DMS79 (cell line): ENCODE measurements around the gene PPL.
"Not testable (repeated sequence)": the region's sequence is repeated elsewhere in the genome, so short reads cannot be mapped to it uniquely, and the experiment has no call there.

Source experiments
- DNase-seq: peaks from one replicate; lab custom pipeline; 2025; lab: John Stamatoyannopoulos, UW

PPL gene

DNA sequence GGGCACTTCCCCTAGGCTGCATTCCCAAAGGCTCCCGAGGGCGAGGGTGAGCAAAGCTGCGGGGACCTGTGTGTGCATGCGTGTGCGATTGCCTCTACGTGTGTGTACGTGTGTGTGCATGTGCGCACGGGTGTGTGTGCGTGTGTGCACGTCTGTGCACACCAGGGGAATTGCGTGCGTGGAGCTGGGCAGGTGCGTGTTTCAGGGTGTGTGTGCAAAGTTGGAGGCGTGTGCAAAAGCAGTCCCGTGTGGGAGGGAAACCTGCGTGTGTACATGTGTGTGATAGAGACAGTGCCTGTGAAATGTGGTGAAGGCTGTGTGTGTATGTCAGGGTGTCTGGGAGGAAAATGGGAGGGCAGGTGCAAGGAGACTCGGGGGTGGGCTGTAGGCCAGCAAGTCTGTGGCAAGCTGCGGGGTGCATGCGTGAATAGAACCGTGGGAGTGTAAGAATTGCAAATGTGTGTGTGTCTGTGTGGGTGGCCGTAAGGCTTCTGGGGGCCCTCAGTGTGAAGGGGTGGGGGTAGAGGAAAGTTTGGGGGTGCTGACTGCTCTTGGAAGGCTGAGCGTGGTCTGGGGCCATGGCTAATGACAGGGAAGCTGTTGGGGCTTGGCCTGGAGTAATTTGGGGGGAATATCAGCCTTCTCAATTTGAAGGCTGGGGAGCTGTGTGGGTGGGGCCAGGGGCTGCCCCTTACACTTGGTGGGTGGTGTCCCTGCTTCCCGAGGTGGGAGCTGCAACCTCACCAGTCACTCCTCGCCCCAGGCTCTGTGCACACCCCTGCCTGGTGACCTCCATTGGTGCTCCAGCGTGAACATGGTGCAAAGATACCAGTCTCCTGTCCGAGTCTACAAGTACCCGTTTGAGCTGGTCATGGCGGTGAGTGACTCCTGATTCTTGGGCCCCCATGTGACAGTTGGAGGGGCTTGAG, 21.8 kb upstream of the PPL start:
- no peak for DNase-seq

DNA sequence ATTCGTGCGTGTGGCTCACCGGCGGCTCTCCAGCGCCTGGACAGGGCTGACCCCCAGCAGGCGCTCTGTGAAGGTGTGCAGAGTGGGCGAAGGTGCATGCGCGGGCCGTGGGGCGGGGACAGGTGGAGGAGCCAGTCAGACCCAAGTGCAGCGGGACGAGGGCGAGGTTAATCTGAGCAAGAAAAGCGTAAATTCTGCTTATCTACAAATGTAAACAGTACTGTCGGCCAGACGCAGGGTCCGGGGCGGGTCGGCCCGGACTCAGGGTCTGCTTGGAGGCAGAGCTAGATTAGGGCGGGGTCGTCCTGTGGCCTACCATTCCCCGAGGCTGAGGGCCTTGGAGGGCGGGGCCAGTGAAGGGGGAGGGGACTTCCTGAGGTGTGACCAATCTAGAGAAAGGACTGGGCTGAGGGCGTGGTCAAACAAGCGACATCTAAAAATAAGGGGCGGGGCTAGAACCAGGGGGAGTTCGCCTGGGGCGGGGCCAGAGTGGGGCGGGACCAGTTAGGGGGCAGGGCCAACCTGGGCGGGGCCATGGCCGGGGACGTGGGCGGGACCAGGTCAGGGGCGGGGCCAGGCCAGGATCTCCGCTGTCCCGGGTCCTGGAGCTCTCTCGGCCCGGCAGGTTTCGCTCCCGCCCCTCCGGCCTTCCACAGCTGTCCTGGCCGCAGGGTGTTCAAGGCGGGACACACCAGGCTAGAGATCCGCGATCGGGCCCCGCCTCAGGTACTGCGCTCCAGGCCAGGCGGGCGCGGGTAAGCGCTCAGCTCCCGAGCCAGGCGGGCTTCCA, 21.0 kb upstream of the PPL start, which contains the start of gene SEC14L5:
TSS of gene SEC14L5 (plus strand) at position 611 of the 790 bp plus-strand sequence. CDS start 994 bp downstream, outside the sequence.
- peak; percentile 97 for DNase-seq

DNA sequence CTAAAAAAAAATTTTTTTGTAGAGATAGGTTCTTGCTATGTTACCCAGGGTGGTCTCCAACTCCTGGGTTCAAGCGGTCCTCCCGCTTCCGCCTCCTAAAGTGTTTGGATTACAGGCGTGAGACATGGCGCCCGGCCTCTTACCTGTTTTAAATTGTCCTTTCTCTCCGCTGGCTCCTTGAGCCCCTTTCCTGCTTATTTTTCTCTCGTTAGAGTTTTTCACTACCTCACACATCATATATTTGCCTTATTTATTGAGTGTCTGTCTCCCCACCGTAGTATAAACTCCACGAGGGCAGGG, 20.4 kb upstream of the PPL start:
- DNase-seq = no peak

DNA sequence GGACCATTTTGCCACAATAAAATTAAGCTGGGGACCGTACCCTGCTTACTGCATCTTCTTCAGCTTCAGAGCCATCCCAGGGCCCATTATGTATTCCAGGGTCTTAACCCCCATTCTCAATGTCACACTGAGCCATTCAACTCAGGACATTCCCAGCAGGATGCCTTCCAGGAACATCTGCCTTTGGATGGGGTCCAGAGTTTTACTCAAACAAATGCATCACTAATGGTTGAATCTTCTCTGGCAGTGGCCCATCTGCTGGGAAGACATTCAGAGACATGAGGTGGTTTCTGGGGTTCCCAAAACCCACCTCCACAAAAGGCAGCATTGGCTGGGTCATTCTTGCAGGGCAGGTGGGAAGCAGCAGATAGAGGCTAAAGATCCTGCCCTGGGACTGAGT, 17.8 kb upstream of the PPL start:
- no peak for DNase-seq

DNA sequence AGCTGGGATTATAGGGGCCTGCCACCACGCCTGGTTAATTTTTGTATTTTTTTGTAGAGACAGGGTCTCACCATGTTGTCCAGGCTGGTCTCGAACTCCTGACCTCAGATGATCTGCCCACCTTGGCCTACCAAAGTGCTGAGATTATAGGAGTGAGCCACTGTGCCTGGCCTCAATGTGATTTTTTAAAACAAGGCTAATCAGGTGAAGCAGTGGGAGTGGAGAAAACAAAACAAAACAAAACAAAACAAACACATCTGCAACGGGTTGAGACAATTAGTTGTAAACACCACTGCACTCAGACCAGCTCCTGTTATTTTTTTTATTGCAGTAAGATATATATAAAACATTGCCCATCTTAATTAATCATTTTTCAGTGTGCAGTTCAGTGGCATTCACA, 14.6 kb upstream of the PPL start:
- not testable (repeated sequence) for DNase-seq

DNA sequence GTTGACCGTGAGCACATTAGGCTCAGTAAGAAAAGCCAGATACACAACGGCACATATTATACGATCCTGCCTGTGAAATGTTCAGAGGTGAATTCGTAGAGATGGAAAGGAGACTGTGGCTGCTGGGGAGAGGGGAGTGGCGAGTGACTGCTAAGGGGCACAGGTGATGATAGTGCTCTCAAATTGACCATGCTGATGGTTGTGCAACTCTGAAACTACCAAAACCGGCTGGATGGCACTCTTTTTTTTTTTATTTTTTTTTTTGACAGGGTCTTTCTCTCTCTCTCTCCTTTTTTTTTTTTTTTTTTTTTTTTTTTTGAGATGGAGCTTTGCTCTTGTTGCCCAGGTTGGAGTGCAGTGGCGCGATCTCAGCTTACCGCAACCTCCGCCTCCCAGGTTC, 13.0 kb upstream of the PPL start:
- DNase-seq = no peak

DNA sequence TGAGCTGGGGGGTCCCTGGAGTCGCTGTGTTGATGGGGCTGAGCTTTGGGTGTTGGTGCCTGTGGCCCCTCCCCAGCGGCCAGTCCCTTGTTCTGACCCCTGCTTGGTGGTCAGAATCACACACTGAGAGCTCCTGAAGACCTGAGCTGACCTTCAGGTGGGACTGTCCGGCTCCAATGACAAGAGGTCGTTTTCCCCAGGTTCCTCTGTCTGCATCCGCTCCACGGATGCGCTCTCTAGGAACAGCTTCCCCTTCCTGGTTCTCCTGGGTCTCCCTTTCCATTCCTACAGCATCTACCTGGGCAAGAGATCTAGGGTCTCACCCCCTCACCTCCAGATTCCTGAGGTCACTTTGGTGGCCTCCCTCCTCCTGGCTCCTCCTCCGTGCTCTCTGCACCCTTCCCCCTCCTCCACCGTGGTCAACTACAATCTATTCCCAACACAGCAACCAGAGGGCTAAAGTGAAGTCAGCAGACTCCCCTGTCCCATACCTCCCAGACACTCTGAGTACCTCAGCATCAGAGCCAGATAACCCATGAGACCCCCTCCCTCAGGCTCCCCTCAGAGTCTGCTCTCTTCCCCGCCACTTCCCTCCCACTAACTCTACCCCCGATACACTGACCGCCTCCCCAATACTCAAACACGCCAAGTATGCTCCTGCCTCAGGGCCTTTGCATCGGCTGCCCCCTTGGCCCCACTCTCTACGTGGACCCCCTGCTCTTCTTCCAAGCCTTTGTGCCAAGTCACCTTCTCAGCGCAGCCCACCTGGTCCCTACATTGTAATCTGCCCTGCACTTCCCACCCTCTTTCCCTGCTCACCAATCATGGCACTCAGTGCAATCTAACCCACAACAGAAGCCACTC, 12.2 kb upstream of the PPL start:
- DNase-seq = no peak

DNA sequence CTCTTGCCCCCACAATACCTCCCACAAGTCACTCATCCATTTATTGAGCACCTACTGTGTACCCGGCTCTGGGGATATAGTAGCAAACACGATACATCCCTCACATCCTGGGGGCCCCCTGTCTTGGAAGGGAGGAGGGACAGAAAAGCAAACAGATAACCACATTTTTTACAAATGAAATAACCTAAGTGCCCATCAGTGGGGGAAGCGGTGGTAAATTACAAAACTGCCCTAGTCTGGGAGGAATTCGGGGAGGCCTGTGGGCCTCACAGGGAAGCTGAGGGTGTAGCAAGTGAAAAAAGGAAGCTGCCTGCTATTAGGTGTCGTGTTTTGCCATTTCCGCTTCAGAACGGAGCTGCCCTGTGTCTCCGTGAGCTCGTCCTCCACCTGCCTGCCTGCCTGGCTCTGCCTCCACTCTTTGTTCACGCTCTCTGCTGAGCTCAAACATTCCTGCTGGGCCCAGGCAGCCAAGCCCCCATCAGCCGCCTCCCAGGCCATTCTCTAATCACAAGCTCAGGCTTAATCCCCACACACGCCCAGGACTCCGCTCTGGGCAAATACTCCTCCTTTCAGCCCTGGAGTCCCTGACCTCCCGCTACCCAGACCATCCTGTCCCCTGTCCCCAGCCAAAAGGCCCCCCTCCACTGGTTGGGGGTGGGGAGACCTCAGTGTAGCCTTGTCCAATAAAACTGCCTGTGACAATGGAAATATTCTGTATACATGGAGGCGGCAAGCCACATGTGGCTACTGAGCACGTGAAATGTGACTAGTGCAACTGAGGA, 11.0 kb upstream of the PPL start:
- DNase-seq = no peak

DNA sequence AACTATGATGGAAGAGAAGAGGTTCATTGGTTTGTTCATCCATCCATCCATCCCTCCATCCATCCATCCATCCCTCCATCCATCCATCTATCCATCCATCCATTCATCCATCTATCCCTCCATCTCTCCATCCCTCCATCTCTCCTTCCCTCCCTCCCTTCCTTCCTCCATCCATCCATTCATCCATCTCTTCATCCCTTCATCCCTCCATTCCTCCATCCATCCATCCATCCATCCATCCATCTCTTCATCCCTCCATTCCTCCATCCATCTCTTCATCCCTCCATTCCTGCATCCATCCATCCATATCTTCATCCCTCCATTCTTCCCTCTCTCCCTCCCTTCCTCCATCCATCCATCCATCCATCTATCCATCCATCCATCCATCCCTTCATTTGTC, 10.0 kb upstream of the PPL start:
- no peak for DNase-seq

DNA sequence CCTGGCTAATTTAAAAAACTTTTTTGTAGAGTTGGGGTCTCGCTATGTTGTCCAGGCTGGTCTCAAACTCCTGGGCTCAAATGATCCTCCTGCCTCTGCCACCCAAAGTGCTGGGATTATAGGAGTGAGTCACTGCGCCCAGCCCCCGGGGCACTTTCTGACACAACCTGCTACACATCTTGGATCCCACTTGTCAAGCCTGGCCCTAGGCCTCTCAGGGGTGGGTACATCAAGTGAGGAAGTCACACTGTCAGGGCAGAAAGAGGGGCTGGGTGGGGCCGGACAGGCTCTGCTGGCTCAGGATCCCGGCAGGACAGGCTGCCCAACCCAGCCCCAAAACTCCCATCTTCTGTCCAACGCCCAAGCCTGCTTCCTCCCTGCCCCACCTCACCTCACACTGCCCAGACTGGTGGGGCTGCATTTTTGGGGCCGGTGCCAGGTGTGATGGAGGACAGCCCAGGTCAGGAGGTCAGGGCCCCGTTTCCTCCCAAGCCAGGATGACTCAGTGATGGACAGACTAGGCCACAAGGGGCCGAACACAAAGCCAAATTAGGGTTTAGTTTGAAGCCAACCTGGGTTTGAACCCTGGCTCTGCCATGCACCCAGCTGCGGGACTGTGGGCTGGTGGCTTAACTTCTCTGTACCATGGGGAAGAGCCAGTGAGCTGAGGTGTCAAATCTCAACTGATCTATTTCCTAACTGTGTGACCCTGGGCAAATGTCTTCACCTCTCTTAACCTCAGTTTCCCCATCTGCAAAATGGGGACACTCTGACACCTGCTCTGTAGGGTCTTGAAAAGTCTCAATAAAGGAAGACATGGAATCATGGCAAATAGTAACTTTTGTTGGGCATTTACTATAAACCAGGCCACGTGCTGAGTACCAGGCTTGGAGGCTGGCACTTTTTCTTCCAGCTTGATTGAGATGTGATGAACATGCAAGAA, 8.9 kb upstream of the PPL start:
- no peak for DNase-seq

DNA sequence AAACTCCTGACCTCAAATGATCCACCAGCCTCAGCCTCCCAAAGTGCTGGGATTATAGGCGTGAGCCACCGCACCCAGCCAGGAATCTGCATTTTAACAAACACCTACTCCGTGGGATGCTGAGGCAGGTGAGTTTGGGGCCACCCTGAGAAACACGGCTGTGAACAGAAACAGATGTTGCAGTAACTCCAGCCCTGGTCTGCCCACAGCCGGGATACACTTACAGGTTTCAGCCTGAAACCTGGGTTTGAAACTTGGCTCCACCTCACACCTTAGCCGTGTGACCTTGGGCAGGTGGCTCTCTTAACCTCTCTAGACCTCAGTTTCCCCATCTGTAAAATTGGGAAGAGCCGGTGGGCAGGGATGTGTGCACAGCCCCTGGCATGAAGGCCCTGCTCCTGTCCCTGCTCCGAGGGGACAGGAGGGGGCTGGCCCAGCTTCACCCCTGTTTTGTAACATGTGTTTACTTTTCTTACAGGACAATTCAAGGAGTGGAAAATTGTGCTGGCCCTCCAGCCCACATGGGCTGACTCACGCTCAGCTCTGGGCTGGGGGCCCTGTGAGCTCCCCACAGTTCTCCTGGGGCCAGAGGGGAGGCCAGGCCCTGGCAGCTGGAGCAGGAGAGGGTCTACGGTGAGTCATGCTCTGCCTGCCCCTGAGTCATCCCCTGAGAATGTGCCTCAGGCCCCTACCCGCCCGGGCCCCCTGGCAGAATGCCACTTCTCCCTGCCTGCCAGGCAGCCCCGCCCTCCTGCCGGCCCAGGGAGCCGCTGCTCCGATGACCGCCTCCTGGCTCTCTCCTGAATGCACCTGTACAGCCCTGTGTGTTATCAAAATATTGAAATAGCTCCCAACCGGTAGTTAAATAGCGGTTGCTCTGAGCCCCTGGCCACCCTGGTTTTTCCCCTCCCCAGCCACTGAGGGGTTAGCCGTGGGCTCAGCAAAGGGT, 7.7 kb upstream of the PPL start:
- DNase-seq = peak; percentile 83

DNA sequence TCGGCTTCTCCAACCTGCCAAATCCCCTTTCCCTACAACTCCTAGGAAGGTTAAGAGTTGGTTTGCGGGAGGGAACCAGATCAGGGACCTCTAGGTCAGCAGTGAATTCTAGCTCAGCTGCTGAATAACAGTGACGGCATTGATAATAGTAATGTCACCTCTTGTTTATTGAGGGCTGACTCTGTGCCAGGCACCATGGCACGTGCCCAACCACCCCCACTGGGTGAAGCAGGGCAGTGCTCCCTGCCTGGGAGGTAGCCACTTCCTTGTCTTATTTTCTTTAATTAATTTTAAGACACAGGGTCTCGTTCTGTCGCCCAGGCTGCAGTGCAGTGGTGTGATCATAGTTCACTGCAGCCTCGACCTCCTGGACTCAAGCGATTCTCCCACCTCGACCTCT, 5.5 kb upstream of the PPL start:
- DNase-seq = no peak

DNA sequence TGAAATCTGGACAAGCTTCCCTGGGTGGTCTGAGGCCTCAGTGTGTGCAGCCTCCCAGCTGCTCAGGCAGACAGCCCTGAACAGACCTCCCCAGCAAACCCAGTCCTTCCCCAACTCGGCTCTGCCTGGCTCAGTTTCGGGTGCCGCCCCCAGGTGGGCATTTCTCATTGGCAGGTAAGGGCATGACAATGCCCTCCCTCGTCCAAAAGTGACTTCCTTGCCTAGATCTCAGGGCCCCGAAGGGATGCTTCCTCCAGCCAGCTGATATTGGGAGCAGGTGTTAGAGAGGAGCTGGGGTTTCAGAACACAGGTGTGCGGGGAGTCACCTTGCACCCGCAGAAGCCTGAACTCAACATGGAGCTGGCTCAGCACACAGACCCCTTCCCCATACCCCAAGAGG, 3.8 kb upstream of the PPL start:
- DNase-seq = no peak

DNA sequence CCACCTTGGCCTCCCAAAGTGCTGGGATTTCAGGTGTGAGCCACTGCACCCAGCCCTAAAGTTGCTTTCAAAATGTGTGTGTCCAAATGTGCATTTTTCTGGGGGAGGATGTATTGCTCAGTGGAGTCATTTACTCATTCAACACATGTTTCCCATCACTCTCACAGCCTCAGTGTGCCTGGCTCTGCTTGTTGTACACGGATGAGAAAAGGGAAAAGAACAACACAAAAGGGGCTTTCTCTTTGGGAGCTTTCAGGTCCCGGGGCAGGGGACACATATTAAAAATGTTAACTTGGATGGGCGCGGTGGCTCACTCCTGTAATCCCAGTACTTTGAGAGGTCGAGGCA, 1.7 kb upstream of the PPL start:
- DNase-seq = no peak

DNA sequence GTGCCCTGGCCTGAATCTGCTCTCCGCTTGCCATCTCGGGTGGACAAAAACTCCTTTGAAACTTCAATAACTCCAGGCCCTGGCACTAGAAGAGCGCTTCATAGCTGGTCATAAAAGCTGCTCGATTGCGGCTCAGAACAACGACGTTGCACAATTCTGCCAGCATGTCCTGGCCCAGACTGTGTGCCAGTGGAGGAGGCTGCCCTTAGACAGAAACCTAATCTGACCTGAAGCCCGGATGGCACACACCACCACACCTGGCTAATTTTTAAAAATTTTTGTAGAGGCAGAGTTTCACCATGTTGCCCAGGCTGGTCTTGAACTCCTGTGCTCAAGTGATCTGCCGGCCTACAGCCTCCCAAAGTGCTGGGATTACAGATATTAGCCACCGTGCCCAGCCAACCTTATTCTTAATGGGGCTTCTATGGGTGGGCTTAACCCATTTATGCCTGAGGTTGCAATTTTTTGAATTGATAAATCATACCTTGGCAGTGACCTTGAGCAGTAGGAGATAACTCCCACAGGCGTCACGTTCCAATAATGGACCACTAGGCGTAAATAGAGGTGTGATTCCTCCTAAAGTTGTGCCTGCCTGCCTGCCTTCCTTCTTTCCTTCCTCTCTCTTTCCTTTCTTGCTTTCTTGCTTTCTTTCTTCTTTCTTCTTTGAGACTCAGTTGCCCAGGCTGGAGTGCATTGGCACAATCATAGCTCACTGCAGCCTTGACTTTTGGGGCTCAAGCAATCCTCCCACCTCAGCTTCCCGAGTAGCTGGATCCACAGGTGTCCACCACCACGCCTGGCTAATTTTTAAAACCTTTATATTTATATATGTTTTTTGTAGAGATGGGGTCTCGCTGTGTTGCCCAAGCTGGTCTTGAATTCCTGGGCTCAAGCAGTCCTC, 1.1 kb upstream of the PPL start:
- DNase-seq = no peak

DNA sequence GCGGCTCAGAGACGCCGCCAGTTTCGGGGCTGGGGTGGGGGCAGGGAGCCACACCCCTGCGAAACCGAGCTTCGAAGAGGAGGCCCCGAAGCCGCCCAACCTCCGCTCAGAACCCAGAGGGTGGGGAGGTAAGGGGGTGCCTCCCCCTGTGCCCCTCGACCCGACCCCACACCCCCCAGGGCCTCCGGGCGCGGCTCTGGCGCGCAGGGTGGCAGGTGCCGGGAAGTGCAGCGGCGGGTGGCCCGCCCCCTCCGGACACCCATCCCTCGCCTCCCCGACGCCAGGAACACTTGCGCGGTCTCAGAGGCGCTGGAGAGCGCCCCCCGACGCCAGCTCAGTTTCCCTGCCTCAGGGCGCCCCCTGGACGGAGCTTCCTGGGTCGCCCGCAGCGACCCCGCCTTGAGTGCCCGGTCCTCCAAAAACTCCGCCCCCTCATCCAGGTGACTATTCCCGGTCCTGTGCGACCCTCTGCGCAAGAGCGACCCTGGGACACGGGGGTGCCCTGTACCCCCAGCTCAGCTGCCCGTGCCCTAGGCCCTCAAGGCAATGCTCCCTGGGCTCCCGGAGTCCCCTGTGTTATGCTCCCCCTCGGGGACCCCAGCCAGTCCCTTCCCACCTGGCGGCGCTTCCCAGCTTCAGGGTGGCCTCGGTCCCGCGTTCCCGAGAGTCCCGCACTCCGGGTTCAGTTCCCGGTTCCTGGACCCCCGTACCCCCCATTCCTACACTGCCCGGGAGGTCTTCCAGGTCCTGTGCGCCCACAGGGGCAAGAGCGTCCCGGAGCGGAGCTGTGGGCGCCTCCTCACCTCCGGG, 562 bp downstream of the PPL start:
- peak; percentile 41 for DNase-seq

DNA sequence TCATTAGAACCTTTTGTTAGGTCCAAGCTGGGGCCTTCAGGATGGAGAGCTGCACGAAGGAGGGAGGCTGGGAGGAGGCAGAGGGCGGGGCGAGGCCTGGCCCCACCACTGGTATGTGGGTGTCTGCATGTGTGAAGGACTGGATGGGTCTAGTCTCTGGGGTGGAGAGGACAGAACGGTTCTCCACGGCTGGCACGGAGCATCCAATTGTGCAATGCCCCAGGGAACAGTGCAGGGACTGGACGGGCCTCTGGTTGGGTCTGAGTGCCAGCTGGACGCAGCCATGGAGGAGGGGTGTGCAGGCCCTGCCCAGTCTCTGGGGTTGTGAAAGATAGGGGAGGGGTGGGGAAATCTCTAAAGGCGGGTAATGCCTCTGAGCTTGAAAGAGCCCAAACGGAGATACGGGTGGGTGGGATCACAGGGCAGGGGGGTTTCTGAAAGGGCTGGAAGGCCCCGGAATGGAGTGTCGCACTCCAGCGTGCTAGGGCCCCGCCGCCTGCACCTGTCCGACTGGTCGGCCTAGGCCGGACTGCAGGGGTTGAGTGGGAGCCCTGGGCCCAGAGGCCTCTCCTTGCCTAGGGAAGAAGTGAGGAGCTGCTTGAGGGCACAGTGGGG, 1.6 kb downstream of the PPL start:
- DNase-seq = no peak
